NT2/D1 (cell line): Measurements from ENCODE around the gene HIPK3.
A peak's percentile ranks its signal among the peaks of the same experiment; 100 is the strongest.

Experiments used
- DNase-seq: peaks from one replicate; pipeline ENCODE4 v3.0.0-alpha.2; 2011; ENCODE audit warnings: low read depth, low spot score
- H3K27me3 ChIP-seq: 2 replicates; pipeline ENCODE4 v1.6.0; 2011; ENCODE audit warnings: mild to moderate bottlenecking; ENCODE audit not compliant: insufficient read length, insufficient read depth
- H3K36me3 ChIP-seq: 2 replicates; pipeline ENCODE4 v1.6.1; 2011; ENCODE audit warnings: mild to moderate bottlenecking, low read length, mixed read lengths; ENCODE audit not compliant: insufficient read depth, insufficient read length
- H3K4me1 ChIP-seq: 2 replicates; pipeline ENCODE4 v1.5.1; 2011; ENCODE audit not compliant: insufficient read depth, insufficient read length
- H3K4me3 ChIP-seq: 2 replicates; pipeline ENCODE4 v1.5.1; 2011; ENCODE audit warnings: low read depth; ENCODE audit not compliant: insufficient read length
- H3K9ac ChIP-seq: 2 replicates; pipeline ENCODE4 v1.6.0; 2011; ENCODE audit warnings: low read depth; ENCODE audit not compliant: insufficient read length
- H3K9me3 ChIP-seq: 2 replicates; pipeline ENCODE4 v1.5.1; 2011; ENCODE audit warnings: mild to moderate bottlenecking, low read length; ENCODE audit not compliant: insufficient read depth
- SUZ12 ChIP-seq: IDR thresholded peaks from 2 replicates; pipeline ENCODE4 v1.6.1; 2011; ENCODE audit not compliant: insufficient read length, insufficient read depth; ENCODE audit errors: extremely low read depth
- YY1 ChIP-seq: IDR thresholded peaks from 2 replicates; pipeline ENCODE4 v1.6.1; 2011; ENCODE audit not compliant: insufficient read length, insufficient read depth
- ZNF274 ChIP-seq: IDR thresholded peaks from 2 replicates; pipeline ENCODE4 v1.6.1; 2011; ENCODE audit warnings: mild to moderate bottlenecking, low read depth, low read length

The HIPK3 gene

DNA sequence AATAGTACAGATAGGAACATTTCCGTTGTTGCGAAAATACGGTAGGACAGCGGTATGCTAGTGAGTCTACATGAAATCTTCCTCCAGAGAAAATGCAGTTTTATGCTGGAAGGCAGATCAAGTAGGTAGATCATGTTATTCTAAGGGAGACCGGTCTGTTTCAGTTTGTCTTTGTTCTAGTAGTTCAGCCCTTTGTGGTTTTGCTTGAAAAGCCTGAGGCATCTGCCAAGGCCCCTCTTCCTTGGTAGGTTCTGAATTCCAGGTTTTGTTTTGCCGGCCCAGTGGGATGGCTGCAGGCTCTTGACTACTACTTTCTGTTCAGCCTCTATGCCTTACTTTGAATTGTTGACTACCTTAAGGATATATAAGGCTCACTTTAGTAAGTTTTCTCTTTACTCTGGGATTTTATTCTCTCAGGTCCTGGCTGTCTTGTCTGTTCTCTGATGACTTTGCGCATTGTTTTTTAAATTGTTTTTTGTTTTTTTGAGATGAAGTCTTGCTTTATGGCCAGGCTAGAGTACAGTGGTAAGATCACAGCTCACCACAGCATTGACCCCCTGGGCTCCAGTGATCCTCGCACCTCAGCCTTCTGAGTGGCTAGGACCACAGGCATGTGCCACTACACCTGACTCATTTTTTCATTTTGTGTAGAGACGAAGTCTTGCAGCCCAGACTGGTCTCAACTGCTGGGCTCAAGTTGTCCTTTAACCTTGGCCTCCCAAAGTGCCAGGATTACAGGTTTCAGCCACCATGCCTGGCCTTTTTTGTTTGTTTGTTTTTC, 53.7 kb downstream of the HIPK3 start:
- Histone ChIP-seq H3K9ac (no peak overlapping the region), H3K4me3 (no peak overlapping the region), H3K36me3 (no peaks in the 10 kb centered on the region), H3K27me3 (no peaks in the 10 kb centered on the region), H3K9me3 (no peaks in the 10 kb centered on the region), H3K4me1 (peaks cover 3% of the 10 kb centered on the region)
- TF ChIP-seq YY1 (no peak), ZNF274 (no peak), SUZ12 (no peak)
- DNase-seq, result peak; percentile 28

DNA sequence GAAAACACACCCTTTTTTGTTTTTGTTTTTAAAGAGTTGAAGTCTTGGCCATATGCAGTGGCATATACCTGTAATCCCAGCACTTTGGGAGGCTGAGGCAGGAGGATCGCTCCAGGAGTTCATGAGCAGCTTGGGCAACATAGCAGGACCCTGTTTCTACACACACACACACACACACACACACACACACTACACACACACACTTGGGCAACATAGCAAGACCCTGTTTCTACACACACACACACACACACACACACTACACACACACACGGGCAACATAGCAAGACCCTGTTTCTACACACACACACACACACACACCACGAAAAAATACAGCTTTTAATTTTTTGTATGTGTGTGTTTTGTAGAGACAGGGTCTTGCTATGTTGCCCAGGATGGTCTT, 54.5 kb downstream of the HIPK3 start:
- Histone ChIP-seq H3K4me3 (no peak overlapping the region), H3K9me3 (no peaks in the 10 kb centered on the region), H3K4me1 (peaks cover 3% of the 10 kb centered on the region), H3K36me3 (no peaks in the 10 kb centered on the region), H3K9ac (no peak overlapping the region), H3K27me3 (no peaks in the 10 kb centered on the region)
- DNase-seq, result no peak
- TF ChIP-seq ZNF274 (no peak), SUZ12 (no peak), YY1 (no peak)

DNA sequence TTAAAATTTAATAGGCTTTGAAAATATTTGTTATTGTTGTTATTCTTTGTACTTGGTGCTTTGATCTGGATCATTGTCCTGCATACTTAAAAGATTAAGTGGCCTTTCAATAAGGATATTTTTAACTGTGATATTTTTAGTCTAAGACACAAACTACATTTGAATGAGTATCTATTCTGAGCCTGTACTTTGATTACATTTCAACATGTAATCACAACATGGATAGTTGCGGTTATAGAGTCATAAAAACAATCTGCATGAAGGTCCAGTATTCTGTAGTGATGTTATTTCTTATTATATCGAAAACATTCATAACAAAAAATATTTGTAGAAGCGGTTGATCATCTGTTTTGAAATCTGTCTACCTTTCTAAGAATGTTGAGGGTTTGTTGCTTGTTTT, 58.6 kb downstream of the HIPK3 start:
- Histone ChIP-seq H3K27me3 (no peaks in the 10 kb centered on the region), H3K36me3 (no peaks in the 10 kb centered on the region), H3K4me1 (peaks cover 3% of the 10 kb centered on the region), H3K9ac (no peak overlapping the region), H3K4me3 (no peak overlapping the region), H3K9me3 (no peaks in the 10 kb centered on the region)
- DNase-seq, result no peak
- TF ChIP-seq SUZ12 (no peak), YY1 (no peak), ZNF274 (no peak)

DNA sequence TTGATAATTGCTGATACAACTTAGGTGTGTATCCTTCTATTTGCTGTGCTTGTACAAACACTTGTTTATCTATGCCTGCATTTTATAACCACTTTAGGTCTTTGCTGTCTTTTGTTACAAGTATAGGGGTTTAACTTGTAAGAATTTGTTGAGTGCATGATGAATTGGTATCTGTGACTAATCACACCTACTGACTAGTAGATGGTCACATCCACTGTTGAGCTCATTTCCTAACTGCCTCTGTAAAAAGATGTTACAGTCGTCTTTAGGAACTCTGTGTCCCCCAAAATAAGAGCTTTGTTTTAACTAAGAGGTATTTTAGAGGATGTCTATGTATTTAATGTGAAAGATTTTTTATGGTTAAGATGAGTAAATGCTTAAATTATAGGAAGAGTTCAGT, 60.5 kb downstream of the HIPK3 start:
- Histone ChIP-seq H3K36me3 (no peaks in the 10 kb centered on the region), H3K9ac (no peak overlapping the region), H3K4me3 (no peak overlapping the region), H3K9me3 (no peaks in the 10 kb centered on the region), H3K27me3 (no peaks in the 10 kb centered on the region), H3K4me1 (no peaks in the 10 kb centered on the region)
- no peak for DNase-seq
- TF ChIP-seq YY1, result no peak
- no peak for TF ChIP-seq SUZ12
- TF ChIP-seq ZNF274, result no peak

DNA sequence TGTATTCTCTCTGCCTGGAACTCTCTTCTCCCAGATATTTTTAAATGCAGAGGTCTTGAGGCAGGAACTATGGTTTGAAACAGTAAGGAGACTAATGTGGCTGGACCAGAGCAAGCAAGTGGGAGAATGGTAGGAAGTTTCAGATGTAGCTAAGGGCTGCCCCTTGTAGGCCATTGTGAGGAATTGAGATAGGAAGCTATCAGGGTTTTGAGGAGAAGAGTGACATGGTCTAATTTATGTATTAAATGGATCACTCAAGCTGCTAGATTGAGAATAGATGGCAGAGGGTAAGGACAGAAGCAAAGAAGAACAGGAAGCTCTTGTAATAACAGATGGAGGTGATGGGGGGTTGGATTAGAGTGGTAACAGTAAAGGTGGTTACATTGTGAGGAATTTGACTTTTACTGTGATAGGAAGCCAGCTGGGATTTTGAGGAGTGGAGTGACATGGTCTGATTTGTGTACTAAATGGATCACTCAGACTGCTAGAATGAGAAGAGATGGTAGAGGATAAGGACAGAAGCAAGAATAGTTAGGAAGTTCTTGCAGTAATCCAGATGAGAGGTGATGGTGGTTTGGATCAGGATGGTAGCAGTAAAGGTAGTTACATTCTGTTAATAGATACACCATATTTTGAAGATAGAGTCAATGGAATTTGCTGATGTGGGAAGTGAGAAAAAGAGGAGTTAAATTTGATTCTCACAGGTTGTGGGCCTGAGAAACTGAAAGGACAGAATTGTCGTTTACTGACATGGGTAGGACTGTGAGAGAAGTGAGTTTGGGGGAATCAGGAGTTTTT, 63.0 kb downstream of the HIPK3 start:
- H3K27me3 ChIP-seq, result no peaks in the 10 kb centered on the region
- no peak overlapping the region for H3K4me3 ChIP-seq
- no peak for DNase-seq
- H3K9me3 ChIP-seq, result no peaks in the 10 kb centered on the region
- H3K36me3 ChIP-seq, result no peaks in the 10 kb centered on the region
- TF ChIP-seq ZNF274 (no peak), YY1 (no peak), SUZ12 (no peak)
- H3K9ac ChIP-seq, result no peak overlapping the region
- H3K4me1 ChIP-seq, result no peaks in the 10 kb centered on the region

DNA sequence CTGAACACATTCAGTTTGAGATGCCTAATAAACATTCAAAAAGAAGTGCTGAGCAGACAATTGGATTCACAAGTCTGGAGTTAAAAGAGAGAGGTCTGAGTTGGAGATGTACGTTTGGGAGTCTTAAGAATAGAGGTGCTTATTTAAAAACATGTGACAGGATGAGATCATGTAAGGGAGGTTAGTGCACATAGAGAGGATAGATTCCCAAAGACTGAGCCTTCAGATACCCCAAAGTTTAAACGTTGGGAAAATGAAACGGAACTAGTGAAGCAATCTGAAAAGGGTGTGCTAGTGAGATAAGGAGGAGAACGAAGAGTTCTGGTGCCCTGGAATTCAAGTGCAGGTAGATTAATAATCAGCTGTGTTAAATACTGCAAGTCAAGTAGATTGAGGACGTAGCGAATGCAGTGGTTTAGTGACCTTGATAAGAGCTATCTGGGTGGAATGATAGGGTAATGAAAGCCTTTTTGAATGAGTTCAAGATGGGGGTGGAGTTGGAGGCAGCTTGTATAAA, 63.7 kb downstream of the HIPK3 start:
- H3K4me3 ChIP-seq, result no peak overlapping the region
- no peak overlapping the region for H3K9ac ChIP-seq
- H3K4me1 ChIP-seq, result no peaks in the 10 kb centered on the region
- TF ChIP-seq SUZ12, result no peak
- TF ChIP-seq ZNF274, result no peak
- TF ChIP-seq YY1, result no peak
- H3K36me3 ChIP-seq, result no peaks in the 10 kb centered on the region
- no peaks in the 10 kb centered on the region for H3K27me3 ChIP-seq
- no peaks in the 10 kb centered on the region for H3K9me3 ChIP-seq
- no peak for DNase-seq

DNA sequence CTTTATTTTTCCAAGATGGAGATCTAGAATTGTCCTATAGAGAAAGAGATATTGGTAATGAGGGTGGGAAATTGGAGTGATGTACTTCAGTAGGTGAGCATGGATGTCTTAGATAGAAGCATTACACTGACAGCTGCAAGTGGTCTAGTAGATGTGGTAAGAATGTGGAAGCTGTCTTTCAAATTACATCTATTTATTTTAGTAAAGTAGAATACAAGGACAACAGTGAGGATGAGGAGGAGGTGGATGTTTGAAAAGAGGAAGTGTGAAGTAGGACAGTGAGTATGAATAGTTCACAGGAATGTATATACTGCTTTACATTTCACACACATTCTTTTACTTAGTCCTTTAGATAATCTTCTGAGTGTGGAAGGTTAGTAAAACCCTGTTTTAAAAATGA, 64.2 kb downstream of the HIPK3 start:
- no peak overlapping the region for H3K4me3 ChIP-seq
- H3K4me1 ChIP-seq, result no peaks in the 10 kb centered on the region
- H3K27me3 ChIP-seq, result no peaks in the 10 kb centered on the region
- no peaks in the 10 kb centered on the region for H3K9me3 ChIP-seq
- H3K36me3 ChIP-seq, result no peaks in the 10 kb centered on the region
- TF ChIP-seq SUZ12 (no peak), YY1 (no peak)
- DNase-seq, result no peak
- no peak overlapping the region for H3K9ac ChIP-seq
